ENCODE data around the gene ETS1. TPM values are rescaled to one million over a fixed set of nuclear protein-coding genes. Genes with fewer than 3 reads are reported as not detected.

ETS1 gene
- total RNA-seq, 2 donors from 2014 or later, result 33.6 to 116 TPM

GRCh38 chr11:128594226-128594625, 6.9 kb upstream of the ETS1 start:
- Histone ChIP-seq H3K9me3 (no peaks in the 10 kb centered on the region), H3K27ac (no peak overlapping the region), H3K4me3 (no peak overlapping the region), H3K36me3 (no peaks in the 10 kb centered on the region), H3K27me3 (replicated peaks; ENCODE audit: insufficient read depth) (no peaks in the 10 kb centered on the region), H3K4me1 (ENCODE audit: control insufficient read depth in 1 of 2, low read depth in 2 of 2) (no peaks in the 10 kb centered on the region)
- ATAC-seq (ENCODE audit: insufficient number of reproducible peaks, low FRiP score, low read depth) (no peak), DNase-seq (ENCODE audit: low spot score) (no peak)
- no peak for TF ChIP-seq CTCF (IDR thresholded peaks at IDR 0.05)

GRCh38 chr11:128593281-128593680, 5.9 kb upstream of the ETS1 start:
- no peaks in the 10 kb centered on the region for H3K4me1 ChIP-seq (ENCODE audit: control insufficient read depth in 1 of 2, low read depth in 2 of 2)
- no peak overlapping the region for H3K27ac ChIP-seq
- ATAC-seq (ENCODE audit: insufficient number of reproducible peaks, low FRiP score, low read depth) (no peak), DNase-seq (ENCODE audit: low spot score) (no peak)
- TF ChIP-seq CTCF (IDR thresholded peaks at IDR 0.05), result no peak
- no peaks in the 10 kb centered on the region for H3K36me3 ChIP-seq
- H3K4me3 ChIP-seq, result no peak overlapping the region
- no peaks in the 10 kb centered on the region for H3K9me3 ChIP-seq
- no peaks in the 10 kb centered on the region for H3K27me3 ChIP-seq (replicated peaks; ENCODE audit: insufficient read depth)

GRCh38 chr11:128592454-128592853, 5.1 kb upstream of the ETS1 start:
- Histone ChIP-seq H3K36me3 (no peaks in the 10 kb centered on the region), H3K9me3 (no peaks in the 10 kb centered on the region), H3K4me3 (no peak overlapping the region), H3K27me3 (replicated peaks; ENCODE audit: insufficient read depth) (no peaks in the 10 kb centered on the region), H3K4me1 (ENCODE audit: control insufficient read depth in 1 of 2, low read depth in 2 of 2) (peaks cover 2 to 4% of the 10 kb centered on the region in 2 donors), H3K27ac (no peak overlapping the region)
- TF ChIP-seq CTCF (IDR thresholded peaks at IDR 0.05), result no peak
- DNase-seq (ENCODE audit: low spot score) (no peak), ATAC-seq (ENCODE audit: insufficient number of reproducible peaks, low FRiP score, low read depth) (no peak)

- Histone ChIP-seq H3K36me3 (no peaks in the 10 kb centered on the region), H3K27ac (no peak overlapping the region), H3K9me3 (no peaks in the 10 kb centered on the region), H3K4me1 (ENCODE audit: control insufficient read depth in 1 of 2, low read depth in 2 of 2) (peaks cover 4 to 6% of the 10 kb centered on the region in 2 donors), H3K4me3 (no peak overlapping the region), H3K27me3 (replicated peaks; ENCODE audit: insufficient read depth) (no peaks in the 10 kb centered on the region)
- ATAC-seq (ENCODE audit: insufficient number of reproducible peaks, low FRiP score, low read depth) (no peak), DNase-seq (ENCODE audit: low spot score) (no peak)
- no peak for TF ChIP-seq CTCF (IDR thresholded peaks at IDR 0.05)
These were observed 3.2 kb upstream of the ETS1 start for GRCh38 chr11:128590587-128590986.

GRCh38 chr11:128589998-128590397, 2.6 kb upstream of the ETS1 start:
- Histone ChIP-seq H3K9me3 (no peaks in the 10 kb centered on the region), H3K4me3 (no peak overlapping the region), H3K4me1 (ENCODE audit: control insufficient read depth in 1 of 2, low read depth in 2 of 2) (peaks cover 4 to 6% of the 10 kb centered on the region in 2 donors), H3K27me3 (replicated peaks; ENCODE audit: insufficient read depth) (no peaks in the 10 kb centered on the region), H3K27ac (no peak overlapping the region), H3K36me3 (no peaks in the 10 kb centered on the region)
- DNase-seq (ENCODE audit: low spot score), result no peak
- ATAC-seq (ENCODE audit: insufficient number of reproducible peaks, low FRiP score, low read depth), result no peak
- TF ChIP-seq CTCF (IDR thresholded peaks at IDR 0.05), result no peak
